Measurements from ENCODE around the gene CAMK1D. TPM values are rescaled to one million over a fixed set of nuclear protein-coding genes. Genes with fewer than 3 reads are reported as not detected.
A peak's percentile ranks its signal among the peaks of the same experiment; 100 is the strongest.

The CAMK1D gene
- total and polyA plus RNA-seq, 10 of the 15 experiments (the other 5 are each of a cell fraction or from before 2014, with no cell fraction given), result 2.1 to 35.5 (median 14.7) TPM

DNA sequence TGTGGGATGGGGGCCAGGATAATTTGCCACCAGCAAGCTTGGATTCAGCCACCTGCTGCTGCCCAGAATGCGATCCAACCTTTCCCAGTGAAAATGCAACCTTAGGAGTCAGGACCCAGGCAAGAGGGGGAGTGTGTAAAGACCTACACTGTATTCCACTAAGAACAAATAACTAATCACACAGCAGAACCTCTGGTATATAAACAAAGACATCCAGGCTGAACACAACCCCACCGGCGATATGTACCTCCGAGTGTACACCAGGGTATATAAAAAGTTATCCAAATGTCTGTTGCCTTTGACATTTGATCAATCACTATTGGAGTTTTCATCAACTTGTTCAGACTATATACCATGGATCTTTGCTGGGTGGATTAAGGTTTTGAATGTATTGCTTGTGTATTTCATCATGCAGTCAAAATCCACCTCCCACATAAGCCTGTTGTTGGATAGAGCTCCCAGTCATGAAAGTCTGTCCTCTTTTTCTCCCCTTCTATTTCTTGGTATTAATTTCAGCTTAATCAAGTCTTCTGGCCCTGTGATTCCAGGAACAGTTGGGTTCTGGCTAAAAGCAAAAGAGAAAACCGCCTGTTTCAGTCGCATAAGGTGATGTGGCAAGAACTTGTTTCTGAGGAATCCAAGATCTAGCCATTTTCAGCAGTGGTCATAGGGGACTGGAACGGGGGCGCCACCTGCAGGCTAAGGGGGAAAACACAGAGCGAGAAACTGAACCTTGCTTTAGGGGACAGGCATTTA, 361.4 kb downstream of the CAMK1D start (continued):
- TF ChIP-seq SUPT20H (IDR thresholded peaks at IDR 0.05; ENCODE audit: borderline replicate concordance, control insufficient read depth, low read depth, low read length), result no peak
- TF ChIP-seq TBL1XR1 (IDR thresholded peaks at IDR 0.05; ENCODE audit: low read depth, low read length), result no peak
- TF ChIP-seq TARDBP (IDR thresholded peaks at IDR 0.05; ENCODE audit: borderline replicate concordance), result no peak
- TF ChIP-seq, protein P1, sequence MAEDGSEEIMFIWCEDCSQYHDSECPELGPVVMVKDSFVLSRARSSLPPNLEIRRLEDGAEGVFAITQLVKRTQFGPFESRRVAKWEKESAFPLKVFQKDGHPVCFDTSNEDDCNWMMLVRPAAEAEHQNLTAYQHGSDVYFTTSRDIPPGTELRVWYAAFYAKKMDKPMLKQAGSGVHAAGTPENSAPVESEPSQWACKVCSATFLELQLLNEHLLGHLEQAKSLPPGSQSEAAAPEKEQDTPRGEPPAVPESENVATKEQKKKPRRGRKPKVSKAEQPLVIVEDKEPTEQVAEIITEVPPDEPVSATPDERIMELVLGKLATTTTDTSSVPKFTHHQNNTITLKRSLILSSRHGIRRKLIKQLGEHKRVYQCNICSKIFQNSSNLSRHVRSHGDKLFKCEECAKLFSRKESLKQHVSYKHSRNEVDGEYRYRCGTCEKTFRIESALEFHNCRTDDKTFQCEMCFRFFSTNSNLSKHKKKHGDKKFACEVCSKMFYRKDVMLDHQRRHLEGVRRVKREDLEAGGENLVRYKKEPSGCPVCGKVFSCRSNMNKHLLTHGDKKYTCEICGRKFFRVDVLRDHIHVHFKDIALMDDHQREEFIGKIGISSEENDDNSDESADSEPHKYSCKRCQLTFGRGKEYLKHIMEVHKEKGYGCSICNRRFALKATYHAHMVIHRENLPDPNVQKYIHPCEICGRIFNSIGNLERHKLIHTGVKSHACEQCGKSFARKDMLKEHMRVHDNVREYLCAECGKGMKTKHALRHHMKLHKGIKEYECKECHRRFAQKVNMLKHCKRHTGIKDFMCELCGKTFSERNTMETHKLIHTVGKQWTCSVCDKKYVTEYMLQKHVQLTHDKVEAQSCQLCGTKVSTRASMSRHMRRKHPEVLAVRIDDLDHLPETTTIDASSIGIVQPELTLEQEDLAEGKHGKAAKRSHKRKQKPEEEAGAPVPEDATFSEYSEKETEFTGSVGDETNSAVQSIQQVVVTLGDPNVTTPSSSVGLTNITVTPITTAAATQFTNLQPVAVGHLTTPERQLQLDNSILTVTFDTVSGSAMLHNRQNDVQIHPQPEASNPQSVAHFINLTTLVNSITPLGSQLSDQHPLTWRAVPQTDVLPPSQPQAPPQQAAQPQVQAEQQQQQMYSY (CRISPR knock-in tag; IDR thresholded peaks at IDR 0.05), result no peak
- TF ChIP-seq BCL11A (IDR thresholded peaks at IDR 0.05; ENCODE audit: low read depth, low read length), result no peak
- TF ChIP-seq, protein P2, sequence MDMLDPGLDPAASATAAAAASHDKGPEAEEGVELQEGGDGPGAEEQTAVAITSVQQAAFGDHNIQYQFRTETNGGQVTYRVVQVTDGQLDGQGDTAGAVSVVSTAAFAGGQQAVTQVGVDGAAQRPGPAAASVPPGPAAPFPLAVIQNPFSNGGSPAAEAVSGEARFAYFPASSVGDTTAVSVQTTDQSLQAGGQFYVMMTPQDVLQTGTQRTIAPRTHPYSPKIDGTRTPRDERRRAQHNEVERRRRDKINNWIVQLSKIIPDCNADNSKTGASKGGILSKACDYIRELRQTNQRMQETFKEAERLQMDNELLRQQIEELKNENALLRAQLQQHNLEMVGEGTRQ (IDR thresholded peaks at IDR 0.05; ENCODE audit: borderline replicate concordance, low read depth, low read length), result no peak
- TF ChIP-seq ASH2L (IDR thresholded peaks at IDR 0.05; ENCODE audit: borderline replicate concordance, low read depth), result no peak
- TF ChIP-seq EP300 (IDR thresholded peaks at IDR 0.05; ENCODE audit: borderline replicate concordance in 1 of 2, control insufficient read depth in 1 of 2, low read depth in 2 of 2, low read length in 2 of 2), result no peak
- TF ChIP-seq KDM1A (IDR thresholded peaks at IDR 0.05; ENCODE audit: borderline replicate concordance), result no peak
- no peak for TF ChIP-seq RELA (IDR thresholded peaks at IDR 0.05; ENCODE audit: borderline replicate concordance, partially characterized antibody)
- TF ChIP-seq CREM (IDR thresholded peaks at IDR 0.05; ENCODE audit: low read depth), result no peak
- TF ChIP-seq, protein P3, sequence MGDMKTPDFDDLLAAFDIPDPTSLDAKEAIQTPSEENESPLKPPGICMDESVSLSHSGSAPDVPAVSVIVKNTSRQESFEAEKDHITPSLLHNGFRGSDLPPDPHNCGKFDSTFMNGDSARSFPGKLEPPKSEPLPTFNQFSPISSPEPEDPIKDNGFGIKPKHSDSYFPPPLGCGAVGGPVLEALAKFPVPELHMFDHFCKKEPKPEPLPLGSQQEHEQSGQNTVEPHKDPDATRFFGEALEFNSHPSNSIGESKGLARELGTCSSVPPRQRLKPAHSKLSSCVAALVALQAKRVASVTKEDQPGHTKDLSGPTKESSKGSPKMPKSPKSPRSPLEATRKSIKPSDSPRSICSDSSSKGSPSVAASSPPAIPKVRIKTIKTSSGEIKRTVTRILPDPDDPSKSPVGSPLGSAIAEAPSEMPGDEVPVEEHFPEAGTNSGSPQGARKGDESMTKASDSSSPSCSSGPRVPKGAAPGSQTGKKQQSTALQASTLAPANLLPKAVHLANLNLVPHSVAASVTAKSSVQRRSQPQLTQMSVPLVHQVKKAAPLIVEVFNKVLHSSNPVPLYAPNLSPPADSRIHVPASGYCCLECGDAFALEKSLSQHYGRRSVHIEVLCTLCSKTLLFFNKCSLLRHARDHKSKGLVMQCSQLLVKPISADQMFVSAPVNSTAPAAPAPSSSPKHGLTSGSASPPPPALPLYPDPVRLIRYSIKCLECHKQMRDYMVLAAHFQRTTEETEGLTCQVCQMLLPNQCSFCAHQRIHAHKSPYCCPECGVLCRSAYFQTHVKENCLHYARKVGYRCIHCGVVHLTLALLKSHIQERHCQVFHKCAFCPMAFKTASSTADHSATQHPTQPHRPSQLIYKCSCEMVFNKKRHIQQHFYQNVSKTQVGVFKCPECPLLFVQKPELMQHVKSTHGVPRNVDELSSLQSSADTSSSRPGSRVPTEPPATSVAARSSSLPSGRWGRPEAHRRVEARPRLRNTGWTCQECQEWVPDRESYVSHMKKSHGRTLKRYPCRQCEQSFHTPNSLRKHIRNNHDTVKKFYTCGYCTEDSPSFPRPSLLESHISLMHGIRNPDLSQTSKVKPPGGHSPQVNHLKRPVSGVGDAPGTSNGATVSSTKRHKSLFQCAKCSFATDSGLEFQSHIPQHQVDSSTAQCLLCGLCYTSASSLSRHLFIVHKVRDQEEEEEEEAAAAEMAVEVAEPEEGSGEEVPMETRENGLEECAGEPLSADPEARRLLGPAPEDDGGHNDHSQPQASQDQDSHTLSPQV (IDR thresholded peaks at IDR 0.05), result no peak
- no peak for TF ChIP-seq NBN (IDR thresholded peaks at IDR 0.05)
- TF ChIP-seq, protein P4, sequence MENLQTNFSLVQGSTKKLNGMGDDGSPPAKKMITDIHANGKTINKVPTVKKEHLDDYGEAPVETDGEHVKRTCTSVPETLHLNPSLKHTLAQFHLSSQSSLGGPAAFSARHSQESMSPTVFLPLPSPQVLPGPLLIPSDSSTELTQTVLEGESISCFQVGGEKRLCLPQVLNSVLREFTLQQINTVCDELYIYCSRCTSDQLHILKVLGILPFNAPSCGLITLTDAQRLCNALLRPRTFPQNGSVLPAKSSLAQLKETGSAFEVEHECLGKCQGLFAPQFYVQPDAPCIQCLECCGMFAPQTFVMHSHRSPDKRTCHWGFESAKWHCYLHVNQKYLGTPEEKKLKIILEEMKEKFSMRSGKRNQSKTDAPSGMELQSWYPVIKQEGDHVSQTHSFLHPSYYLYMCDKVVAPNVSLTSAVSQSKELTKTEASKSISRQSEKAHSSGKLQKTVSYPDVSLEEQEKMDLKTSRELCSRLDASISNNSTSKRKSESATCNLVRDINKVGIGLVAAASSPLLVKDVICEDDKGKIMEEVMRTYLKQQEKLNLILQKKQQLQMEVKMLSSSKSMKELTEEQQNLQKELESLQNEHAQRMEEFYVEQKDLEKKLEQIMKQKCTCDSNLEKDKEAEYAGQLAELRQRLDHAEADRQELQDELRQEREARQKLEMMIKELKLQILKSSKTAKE (IDR thresholded peaks at IDR 0.05; ENCODE audit: low read depth, poor library complexity, severe bottlenecking), result no peak
- no peak for TF ChIP-seq RAD51 (IDR thresholded peaks at IDR 0.05)
- TF ChIP-seq STAT3 (IDR thresholded peaks at IDR 0.05; ENCODE audit: low read depth, low read length), result no peak
- no peak for TF ChIP-seq CHD2 (IDR thresholded peaks at IDR 0.05; ENCODE audit: borderline replicate concordance, low read depth, low read length)
- TF ChIP-seq YBX1 (IDR thresholded peaks at IDR 0.05), result no peak
- TF ChIP-seq CBX5 (IDR thresholded peaks at IDR 0.05; ENCODE audit: low read depth), result 0 out of 2 replicates have a peak, but pooled peaks have one; percentile 50

All from GM12878 (cell line).